ENCODE results near the gene EPHB4.
A peak's percentile ranks its signal among the peaks of the same experiment; 100 is the strongest.

The EPHB4 gene

GRCh38 chr7:100806276-100806675 lies 21.0 kb downstream of the EPHB4 start:
- H3K4me1 ChIP-seq (ENCODE audit: insufficient read depth, low read length, poor library complexity, severe bottlenecking), result peaks cover 15% of the 10 kb centered on the region

GRCh38 chr7:100804681-100805431 lies 22.5 kb downstream of the EPHB4 start:
- H3K4me1 ChIP-seq (ENCODE audit: insufficient read depth, low read length, poor library complexity, severe bottlenecking), result peaks cover 15% of the 10 kb centered on the region
- H3K27me3 ChIP-seq (ENCODE audit: insufficient read depth, low read length, poor library complexity, severe bottlenecking), result no peaks in the 10 kb centered on the region
- no peaks in the 10 kb centered on the region for H3K36me3 ChIP-seq (ENCODE audit: insufficient read depth, low read length)
- no peak overlapping the region for H2AFZ ChIP-seq (ENCODE audit: low read length)
- no peaks in the 10 kb centered on the region for H4K20me1 ChIP-seq (ENCODE audit: insufficient read depth, low read length, poor library complexity, severe bottlenecking)
- no peaks in the 10 kb centered on the region for H3K79me2 ChIP-seq (ENCODE audit: insufficient read depth, low read length)
- no peak overlapping the region for H3K4me2 ChIP-seq (ENCODE audit: low read depth, low read length, poor library complexity, severe bottlenecking)
- no peak overlapping the region for H3K9ac ChIP-seq (ENCODE audit: low read depth, low read length, poor library complexity, severe bottlenecking)
- no peak overlapping the region for H3K4me3 ChIP-seq (ENCODE audit: low read length, poor library complexity, severe bottlenecking)
- no peaks in the 10 kb centered on the region for H3F3A ChIP-seq (ENCODE audit: low read depth)
- H3K9me2 ChIP-seq (replicated peaks; ENCODE audit: low read depth, low read length), result no peaks in the 10 kb centered on the region
- no peaks in the 10 kb centered on the region for H3K9me3 ChIP-seq (ENCODE audit: insufficient read depth, low read depth, low read length)
- TF ChIP-seq EZH2phosphoT487 (IDR thresholded peaks at IDR 0.05; ENCODE audit: borderline replicate concordance) (no peak), CTCF (conservative IDR thresholded peaks at IDR 0.05; ENCODE audit: low read length) (no peak)

More at GRCh38 chr7:100806276-100806675, 21.0 kb downstream of the EPHB4 start:
- Histone ChIP-seq H4K20me1 (ENCODE audit: insufficient read depth, low read length, poor library complexity, severe bottlenecking) (no peaks in the 10 kb centered on the region), H3K9me2 (replicated peaks; ENCODE audit: low read depth, low read length) (no peaks in the 10 kb centered on the region), H3K9me3 (ENCODE audit: insufficient read depth, low read depth, low read length) (no peaks in the 10 kb centered on the region), H3K36me3 (ENCODE audit: insufficient read depth, low read length) (no peaks in the 10 kb centered on the region), H3K79me2 (ENCODE audit: insufficient read depth, low read length) (no peaks in the 10 kb centered on the region), H3K4me2 (ENCODE audit: low read depth, low read length, poor library complexity, severe bottlenecking) (no peak overlapping the region), H3F3A (ENCODE audit: low read depth) (no peaks in the 10 kb centered on the region), H2AFZ (ENCODE audit: low read length) (no peak overlapping the region), H3K9ac (ENCODE audit: low read depth, low read length, poor library complexity, severe bottlenecking) (no peak overlapping the region), H3K4me3 (ENCODE audit: low read length, poor library complexity, severe bottlenecking) (no peak overlapping the region), H3K27me3 (ENCODE audit: insufficient read depth, low read length, poor library complexity, severe bottlenecking) (no peaks in the 10 kb centered on the region)
- TF ChIP-seq CTCF (conservative IDR thresholded peaks at IDR 0.05; ENCODE audit: low read length) (no peak), EZH2phosphoT487 (IDR thresholded peaks at IDR 0.05; ENCODE audit: borderline replicate concordance) (no peak)

GRCh38 chr7:100803398-100804161 lies 23.7 kb downstream of the EPHB4 start:
- Histone ChIP-seq H3K36me3 (ENCODE audit: insufficient read depth, low read length) (no peaks in the 10 kb centered on the region), H3K79me2 (ENCODE audit: insufficient read depth, low read length) (no peaks in the 10 kb centered on the region), H2AFZ (ENCODE audit: low read length) (peak overlapping the region; percentile 86; the same call in 1 of the 2 replicates), H3K27me3 (ENCODE audit: insufficient read depth, low read length, poor library complexity, severe bottlenecking) (no peaks in the 10 kb centered on the region), H3K9ac (ENCODE audit: low read depth, low read length, poor library complexity, severe bottlenecking) (peak overlapping the region; percentile 24), H3F3A (ENCODE audit: low read depth) (no peaks in the 10 kb centered on the region), H3K9me2 (replicated peaks; ENCODE audit: low read depth, low read length) (no peaks in the 10 kb centered on the region), H3K4me2 (ENCODE audit: low read depth, low read length, poor library complexity, severe bottlenecking) (peak overlapping the region; percentile 52), H4K20me1 (ENCODE audit: insufficient read depth, low read length, poor library complexity, severe bottlenecking) (no peaks in the 10 kb centered on the region), H3K9me3 (ENCODE audit: insufficient read depth, low read depth, low read length) (no peaks in the 10 kb centered on the region), H3K4me1 (ENCODE audit: insufficient read depth, low read length, poor library complexity, severe bottlenecking) (peaks cover 15% of the 10 kb centered on the region), H3K4me3 (ENCODE audit: low read length, poor library complexity, severe bottlenecking) (peak overlapping the region; percentile 41)
- TF ChIP-seq EZH2phosphoT487 (IDR thresholded peaks at IDR 0.05; ENCODE audit: borderline replicate concordance) (no peak), CTCF (conservative IDR thresholded peaks at IDR 0.05; ENCODE audit: low read length) (no peak)

Measured in Loucy (cell line).